ENCODE measurements around the gene ASB18. TPM values are rescaled to one million over a fixed set of nuclear protein-coding genes. Genes with fewer than 3 reads are reported as not detected.

The ASB18 gene, protein sequence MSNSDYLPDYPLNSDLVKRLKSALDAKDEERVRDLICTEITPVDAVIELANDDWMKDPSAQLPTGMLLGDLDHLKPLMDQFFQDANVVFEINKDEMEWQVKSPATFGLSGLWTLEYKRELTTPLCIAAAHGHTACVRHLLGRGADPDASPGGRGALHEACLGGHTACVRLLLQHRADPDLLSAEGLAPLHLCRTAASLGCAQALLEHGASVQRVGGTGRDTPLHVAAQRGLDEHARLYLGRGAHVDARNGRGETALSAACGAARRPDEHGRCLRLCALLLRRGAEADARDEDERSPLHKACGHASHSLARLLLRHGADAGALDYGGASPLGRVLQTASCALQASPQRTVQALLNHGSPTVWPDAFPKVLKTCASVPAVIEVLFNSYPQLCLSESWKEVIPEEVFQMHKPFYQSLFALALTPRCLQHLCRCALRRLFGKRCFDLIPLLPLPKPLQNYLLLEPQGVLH
- total RNA-seq (2014; rRNA removed; shearing (Covaris generic)) = not detected in 2 replicates
- not detected in 2 replicates for polyA plus RNA-seq (2015; cell fraction: cytosol; rRNA removed)
- polyA plus RNA-seq (2015; cell fraction: nucleus; rRNA removed) = not detected in 2 replicates

DNA sequence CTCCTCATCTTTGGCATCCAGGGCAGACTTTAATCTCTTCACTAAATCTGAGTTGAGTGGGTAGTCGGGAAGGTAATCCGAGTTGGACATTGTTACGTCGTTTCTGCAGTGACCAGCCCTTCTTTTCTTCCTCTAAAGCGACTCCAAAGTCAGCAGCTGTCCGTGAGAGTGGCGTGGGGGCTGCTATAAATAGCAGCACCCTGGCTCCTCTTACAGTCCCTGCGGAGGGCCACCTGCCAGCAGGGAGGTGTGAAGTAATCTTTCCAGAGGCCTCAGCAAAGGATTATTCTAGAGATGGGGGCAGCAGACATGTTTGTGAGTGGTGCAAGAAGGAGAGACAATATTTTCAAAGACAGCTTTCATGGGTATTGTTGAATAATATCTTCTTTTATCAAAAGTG is at the start of gene ASB18:
Gene ASB18 (minus strand): TSS at position 151 of the 400 bp plus-strand sequence. CDS start 61 bp downstream, at position 90.
- no peak for DNase-seq (ENCODE audit: low read depth, low spot score)
- in situ Hi-C loops (cut with HindIII; ENCODE audit: low pct_unique_long_range_greater_than_20kb, low sequenced_read_pairs) = no loop called here

GRCh38 chr2:236311286-236311685 is 47.1 kb upstream of the ASB18 start:
- no peak for DNase-seq (ENCODE audit: low read depth, low spot score)
- in situ Hi-C loops (cut with HindIII; ENCODE audit: low pct_unique_long_range_greater_than_20kb, low sequenced_read_pairs) = no loop called here

DNA sequence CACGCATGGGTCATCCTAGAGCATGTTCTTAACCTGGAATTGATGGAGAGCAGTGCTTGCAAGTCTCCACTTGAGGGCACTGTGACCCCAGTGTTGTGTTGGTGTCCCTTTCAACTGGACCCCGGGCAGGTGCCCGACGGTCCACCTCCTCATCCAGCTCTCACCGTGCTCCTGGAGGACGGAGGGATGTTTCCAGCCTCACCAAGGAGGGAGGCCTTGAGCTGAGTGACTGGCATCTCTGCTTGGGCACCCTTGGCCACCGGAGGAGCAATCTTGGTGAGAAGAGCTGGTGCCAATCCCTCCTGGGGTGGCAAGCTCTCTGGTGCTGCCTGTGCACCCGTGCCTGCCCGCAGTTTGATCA is 45.4 kb upstream of the ASB18 start:
- in situ Hi-C loops (cut with HindIII; ENCODE audit: low pct_unique_long_range_greater_than_20kb, low sequenced_read_pairs) = no loop called here
- peak; percentile 42 for DNase-seq (ENCODE audit: low read depth, low spot score)

DNA sequence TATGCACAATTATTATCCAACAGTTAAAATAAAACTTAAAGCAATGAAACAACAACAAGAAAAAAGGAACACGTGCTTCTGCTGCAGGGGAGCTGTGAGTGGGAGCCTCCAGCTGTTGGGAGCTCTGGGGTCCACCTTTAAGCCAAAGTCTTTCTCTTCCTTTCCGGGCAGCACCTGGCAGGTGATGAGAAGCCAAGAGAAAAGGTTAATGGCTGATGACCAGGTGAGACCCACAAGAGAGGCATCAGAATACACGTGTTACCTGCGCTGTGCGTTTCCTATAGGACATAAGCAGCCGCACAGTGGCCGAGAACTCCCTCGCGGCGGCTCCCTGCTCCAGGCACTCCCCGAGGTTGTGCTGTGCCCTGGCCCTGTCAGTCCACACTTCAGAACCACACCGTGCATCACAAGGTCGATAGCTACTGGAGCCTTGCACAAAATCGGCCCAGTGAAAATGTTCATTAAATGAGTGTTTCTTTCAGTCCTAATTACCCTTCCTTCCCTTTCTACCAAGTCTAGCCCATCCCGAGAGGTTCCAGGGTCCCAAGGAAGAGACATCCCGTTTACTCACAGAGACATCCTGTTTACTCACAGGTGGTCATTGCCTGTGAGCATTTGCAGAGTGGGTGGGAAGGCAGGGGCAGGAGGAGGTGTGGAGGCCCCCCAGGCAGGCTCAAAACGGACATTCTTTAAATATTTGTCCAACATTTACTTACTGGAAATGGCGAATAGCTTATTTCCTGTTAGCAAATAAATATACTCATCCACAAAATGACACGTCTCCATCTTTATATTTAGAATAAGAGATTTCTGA is 44.9 kb upstream of the ASB18 start:
- in situ Hi-C loops (cut with HindIII; ENCODE audit: low pct_unique_long_range_greater_than_20kb, low sequenced_read_pairs) = no loop called here
- DNase-seq (ENCODE audit: low read depth, low spot score) = no peak

- in situ Hi-C loops (cut with HindIII; ENCODE audit: low pct_unique_long_range_greater_than_20kb, low sequenced_read_pairs) = no loop called here
- DNase-seq (ENCODE audit: low read depth, low spot score) = peak; percentile 4
These were observed 43.4 kb upstream of the ASB18 start for GRCh38 chr2:236307641-236308040.

- in situ Hi-C loops (cut with HindIII; ENCODE audit: low pct_unique_long_range_greater_than_20kb, low sequenced_read_pairs) = no loop called here
- DNase-seq (ENCODE audit: low read depth, low spot score) = no peak
These were observed 42.8 kb upstream of the ASB18 start for GRCh38 chr2:236306825-236307540.

DNA sequence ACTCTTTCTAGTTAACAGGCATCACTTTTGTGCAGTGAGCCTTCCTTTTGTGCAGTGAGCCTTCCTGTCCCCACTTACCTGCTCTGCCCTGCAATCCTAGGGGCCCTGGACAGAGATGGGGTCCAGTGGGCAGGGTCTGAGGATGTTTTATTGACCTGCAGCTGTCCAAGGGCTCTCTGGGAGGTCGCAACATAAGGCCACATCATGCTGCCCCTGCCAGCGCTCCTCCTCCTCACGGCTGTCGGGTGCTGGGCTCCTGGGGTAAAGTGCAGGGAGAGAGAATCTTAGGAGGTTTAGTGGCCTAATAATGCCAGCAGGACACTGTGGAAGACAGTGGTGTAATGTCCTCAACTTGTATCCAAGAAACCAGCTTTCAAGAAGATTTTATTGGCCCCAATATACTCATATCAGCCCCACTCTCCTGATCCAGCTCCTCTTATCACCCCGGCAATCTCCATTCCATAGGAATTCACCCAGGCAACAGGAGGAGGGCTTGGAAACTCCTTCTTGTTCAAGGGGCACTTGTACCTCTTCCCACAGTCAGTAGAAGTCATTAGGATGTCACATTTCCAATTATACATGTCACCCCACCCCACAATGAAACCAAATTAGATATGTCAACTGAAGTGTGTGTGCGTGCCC is 41.9 kb upstream of the ASB18 start:
- no peak for DNase-seq (ENCODE audit: low read depth, low spot score)
- in situ Hi-C loops (cut with HindIII; ENCODE audit: low pct_unique_long_range_greater_than_20kb, low sequenced_read_pairs) = no loop called here

- in situ Hi-C loops (cut with HindIII; ENCODE audit: low pct_unique_long_range_greater_than_20kb, low sequenced_read_pairs) = no loop called here
- DNase-seq (ENCODE audit: low read depth, low spot score) = no peak
These were observed 41.3 kb upstream of the ASB18 start for GRCh38 chr2:236305531-236305930.

- in situ Hi-C loops (cut with HindIII; ENCODE audit: low pct_unique_long_range_greater_than_20kb, low sequenced_read_pairs) = no loop called here
- DNase-seq (ENCODE audit: low read depth, low spot score) = no peak
These were observed 39.7 kb upstream of the ASB18 start for GRCh38 chr2:236303935-236304334.

DNA sequence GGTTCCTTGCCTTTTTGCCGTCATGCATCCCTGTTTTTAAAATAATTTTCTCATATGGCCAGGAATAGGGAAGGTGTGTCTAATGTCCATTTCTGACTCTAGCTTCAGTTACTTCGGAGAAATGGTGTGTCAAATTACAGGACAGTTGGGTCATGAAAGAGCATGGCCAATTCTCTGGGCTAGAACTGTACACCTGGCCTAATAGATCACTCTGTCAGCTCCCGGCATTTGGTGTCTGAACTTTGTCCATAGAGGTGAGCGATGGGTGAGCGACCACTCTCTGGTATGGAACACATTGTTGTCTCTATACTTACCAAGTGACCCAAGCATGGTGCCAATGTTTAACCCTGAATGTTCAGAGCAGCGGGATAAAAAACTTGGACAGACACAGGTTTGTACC is 38.3 kb upstream of the ASB18 start:
- in situ Hi-C loops (cut with HindIII; ENCODE audit: low pct_unique_long_range_greater_than_20kb, low sequenced_read_pairs) = no loop called here
- no peak for DNase-seq (ENCODE audit: low read depth, low spot score)

GRCh38 chr2:236298924-236299475 is 34.8 kb upstream of the ASB18 start:
- in situ Hi-C loops (cut with HindIII; ENCODE audit: low pct_unique_long_range_greater_than_20kb, low sequenced_read_pairs) = no loop called here
- no peak for DNase-seq (ENCODE audit: low read depth, low spot score)

GRCh38 chr2:236295481-236295880 is 31.3 kb upstream of the ASB18 start:
- in situ Hi-C loops (cut with HindIII; ENCODE audit: low pct_unique_long_range_greater_than_20kb, low sequenced_read_pairs) = no loop called here

DNA sequence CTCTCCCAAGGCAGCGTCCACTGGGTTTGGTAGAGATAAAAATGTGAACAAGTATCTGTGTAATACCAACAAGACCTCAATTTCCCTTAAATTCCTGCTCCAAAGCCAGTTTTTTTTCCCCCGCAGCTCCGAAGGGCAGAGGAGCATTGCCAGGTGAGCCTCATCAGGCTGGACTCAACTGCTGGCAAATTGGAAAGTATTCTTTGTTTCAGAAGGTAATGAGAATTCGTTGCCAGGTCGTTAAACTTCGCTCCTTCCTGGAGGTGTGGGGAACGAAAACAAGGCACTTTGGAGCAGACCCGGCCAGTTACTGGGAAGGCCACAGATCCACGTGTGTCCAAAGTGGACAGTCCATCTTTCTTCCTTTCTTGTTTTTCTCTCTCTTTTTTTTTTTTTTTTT is 30.4 kb upstream of the ASB18 start:
- no peak for DNase-seq (ENCODE audit: low read depth, low spot score)
- in situ Hi-C loops (cut with HindIII; ENCODE audit: low pct_unique_long_range_greater_than_20kb, low sequenced_read_pairs) = no loop called here

More at GRCh38 chr2:236295481-236295880, 31.3 kb upstream of the ASB18 start:
- DNase-seq (ENCODE audit: low read depth, low spot score) = no peak

- DNase-seq (ENCODE audit: low read depth, low spot score) = no peak
- in situ Hi-C loops (cut with HindIII; ENCODE audit: low pct_unique_long_range_greater_than_20kb, low sequenced_read_pairs) = no loop called here
These were observed 29.1 kb upstream of the ASB18 start for GRCh38 chr2:236293241-236293810.

DNA sequence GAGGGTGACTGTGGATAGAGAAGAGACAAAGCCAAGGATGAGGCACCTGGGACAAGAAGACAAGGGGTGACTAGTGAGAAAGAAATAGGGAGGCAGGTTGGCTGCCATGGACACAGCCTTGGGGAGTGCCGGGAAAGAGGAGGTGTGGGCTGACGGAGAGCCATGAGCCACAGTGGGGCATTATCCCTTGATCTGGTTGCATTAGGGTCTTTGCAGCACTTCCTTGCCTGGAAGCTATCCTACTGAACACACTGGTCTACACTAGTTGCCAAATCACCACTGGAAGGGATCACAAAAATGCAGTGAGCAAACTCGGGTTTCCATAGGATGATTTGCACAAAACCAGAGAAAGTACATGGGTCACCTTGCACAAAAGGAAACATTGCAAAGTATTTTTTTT is 27.7 kb upstream of the ASB18 start:
- no peak for DNase-seq (ENCODE audit: low read depth, low spot score)

GRCh38 chr2:236291476-236291875 is 27.3 kb upstream of the ASB18 start:
- DNase-seq (ENCODE audit: low read depth, low spot score) = no peak
- in situ Hi-C loops (cut with HindIII; ENCODE audit: low pct_unique_long_range_greater_than_20kb, low sequenced_read_pairs) = no loop called here

More for the DNA sequence above, 27.7 kb upstream of the ASB18 start:
- in situ Hi-C loops (cut with HindIII; ENCODE audit: low pct_unique_long_range_greater_than_20kb, low sequenced_read_pairs) = no loop called here
